Spleen (tissue), 3 donors: ENCODE measurements around the gene RANBP17.

Experiments used
- POLR2A ChIP-seq, 3 donors: fragments of 450-650 bp; IDR thresholded peaks; one replicate each; pipeline ENCODE4 v1.5.1; 2017; ENCODE audit warnings: antibody characterized with exemption in 3 of 3, mild to moderate bottlenecking in 1 of 3
- POLR2AphosphoS5 ChIP-seq, 3 donors: sonication (generic); formaldehyde crosslinking; IDR thresholded peaks; one replicate each; pipeline ENCODE4 v1.5.1; 2017; ENCODE audit warnings: antibody characterized with exemption in 3 of 3

- TF ChIP-seq POLR2A (IDR thresholded peaks at IDR 0.05): no peak
- no peak for TF ChIP-seq POLR2AphosphoS5 (IDR thresholded peaks at IDR 0.05)
Measured at GRCh38 chr5:171291371-171291770, 429.6 kb downstream of the RANBP17 start.
